Spinal cord (tissue), 10 donors: Measurements from ENCODE around the gene LTBP2. TPM values are rescaled to one million over a fixed set of nuclear protein-coding genes. Genes with fewer than 3 reads are reported as not detected.
"Not testable (repeated sequence)": the region's sequence is repeated elsewhere in the genome, so short reads cannot be mapped to it uniquely, and the experiment has no call there.

ENCODE experiments used
- DNase-seq, 6 donors: peaks; one replicate each; pipeline versions ENCODE4 v3.0.0 to v3.0.0-alpha.2; 2013 to 2015; ENCODE audit warnings: low spot score in 6 of 6, low read depth in 4 of 6
- H3K27ac ChIP-seq: one replicate; pipeline ENCODE4 v1.5.1; 2013; ENCODE audit warnings: low read depth, low read length, control low read depth
- H3K27me3 ChIP-seq: one replicate; pipeline ENCODE4 v1.6.1; 2013; ENCODE audit warnings: low read length; ENCODE audit not compliant: control insufficient read depth, insufficient read depth
- H3K36me3 ChIP-seq: one replicate; pipeline ENCODE4 v1.6.1; 2013; ENCODE audit warnings: low read length; ENCODE audit not compliant: control insufficient read depth, insufficient read depth
- H3K4me1 ChIP-seq: one replicate; pipeline ENCODE4 v1.6.1; 2013; ENCODE audit warnings: low read length; ENCODE audit not compliant: control insufficient read depth, insufficient read depth
- H3K4me3 ChIP-seq: one replicate; pipeline ENCODE4 v1.5.1; 2013; ENCODE audit warnings: low read depth, low read length, control low read depth
- H3K9me3 ChIP-seq: one replicate; pipeline ENCODE4 v1.6.1; 2013; ENCODE audit warnings: low read length; ENCODE audit not compliant: control insufficient read depth, insufficient read depth
- WGBS: methylation state at CpG from one replicate; pipeline ENCODE4 v1.1.5; 2013; ENCODE audit warnings: missing lambda C conversion rate; ENCODE audit not compliant: insufficient coverage; 5-methylcytosine and 5-hydroxymethylcytosine counted together
- polyA plus RNA-seq, 2 donors: library from polyadenylated mRNA; unstranded; fragments of 120-200 nt; gene quantifications; one replicate each; pipeline ENCODE4 v1.2.1, GENCODE V29; 2013; ENCODE audit not compliant: insufficient read length in 2 of 2
- total RNA-seq, 2 donors: library from RNA; depleted of rRNA in 1 of 2; stranded (reverse); fragments of 120-200 nt in 1 of 2; fragments of >200 nt in 1 of 2; gene quantifications; one replicate each; pipeline versions ENCODE4 v1.2.3 to v1.2.4, GENCODE V29; 2013 to 2014
- donor health status: healthy.

Gene LTBP2
- total and polyA plus RNA-seq, 4 donors: 2.2 to 23.9 (median 13.6) TPM

- Histone ChIP-seq H3K27ac (no peak overlapping the region), H3K4me3 (no peak overlapping the region), H3K36me3 (no peaks in the 10 kb centered on the region), H3K9me3 (no peaks in the 10 kb centered on the region), H3K27me3 (no peaks in the 10 kb centered on the region), H3K4me1 (no peaks in the 10 kb centered on the region)
- 93% methylated on average over 9 of the region's 11 CpGs for WGBS
- no peak for DNase-seq
Measured at GRCh38 chr14:74538411-74539391, 73.3 kb downstream of the LTBP2 start.

GRCh38 chr14:74536336-74536735 is 75.7 kb downstream of the LTBP2 start:
- not testable (repeated sequence) for H3K36me3 ChIP-seq, DNase-seq, H3K4me3 ChIP-seq, H3K27me3 ChIP-seq, H3K9me3 ChIP-seq, H3K4me1 ChIP-seq, H3K27ac ChIP-seq
- WGBS: 100% methylated on average over 2 of the region's 3 CpGs

GRCh38 chr14:74535756-74536325 is 76.2 kb downstream of the LTBP2 start:
- WGBS: 73% methylated on average over 6 of the region's 10 CpGs
- H3K36me3 ChIP-seq: no peaks in the 10 kb centered on the region

GRCh38 chr14:74533576-74533975 is 78.5 kb downstream of the LTBP2 start:
- Histone ChIP-seq H3K27ac (no peak overlapping the region), H3K27me3 (no peaks in the 10 kb centered on the region)

More at GRCh38 chr14:74535756-74536325, 76.2 kb downstream of the LTBP2 start:
- Histone ChIP-seq H3K27ac (no peak overlapping the region), H3K27me3 (no peaks in the 10 kb centered on the region), H3K4me1 (no peaks in the 10 kb centered on the region), H3K4me3 (no peak overlapping the region), H3K9me3 (no peaks in the 10 kb centered on the region)
- no peak for DNase-seq

DNA sequence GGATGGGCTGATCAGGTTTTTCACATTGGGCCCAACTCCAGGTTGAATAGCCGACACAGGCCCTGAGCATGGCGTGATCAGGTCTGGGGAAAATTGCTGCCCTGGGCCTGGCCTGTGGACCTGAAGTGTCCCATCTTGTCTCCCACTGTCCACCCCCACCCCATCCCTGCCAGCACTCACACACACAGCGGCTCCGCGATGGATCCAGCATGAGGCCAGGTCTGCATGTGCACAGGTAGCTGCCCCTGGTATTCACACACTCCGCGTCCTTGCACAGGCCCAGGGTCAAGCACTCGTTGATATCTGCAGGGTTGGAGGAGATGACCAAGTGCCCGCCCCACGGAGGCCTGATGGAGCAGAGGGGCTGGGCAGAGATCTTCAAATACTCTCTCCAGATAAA is 79.8 kb downstream of the LTBP2 start:
- Histone ChIP-seq H3K4me3 (no peak overlapping the region), H3K9me3 (no peaks in the 10 kb centered on the region), H3K27ac (no peak overlapping the region), H3K27me3 (no peaks in the 10 kb centered on the region), H3K4me1 (peaks cover 8% of the 10 kb centered on the region), H3K36me3 (no peaks in the 10 kb centered on the region)
- 92% methylated on average over 5 of the region's 10 CpGs for whole genome bisulfite sequencing
- DNase-seq: no peak

More at GRCh38 chr14:74533576-74533975, 78.5 kb downstream of the LTBP2 start:
- Histone ChIP-seq H3K9me3 (no peaks in the 10 kb centered on the region), H3K4me3 (no peak overlapping the region), H3K4me1 (no peaks in the 10 kb centered on the region), H3K36me3 (no peaks in the 10 kb centered on the region)
- DNase-seq: no peak
- 92% methylated on average over 6 of the region's 7 CpGs for WGBS

- Histone ChIP-seq H3K9me3 (no peaks in the 10 kb centered on the region), H3K4me1 (peaks cover 8% of the 10 kb centered on the region), H3K36me3 (no peaks in the 10 kb centered on the region), H3K27me3 (no peaks in the 10 kb centered on the region), H3K4me3 (no peak overlapping the region), H3K27ac (no peak overlapping the region)
- no peak for DNase-seq
- 34% methylated on average over 5 of the region's 5 CpGs for WGBS
Measured at GRCh38 chr14:74531467-74531866, 80.6 kb downstream of the LTBP2 start.

- H3K27ac ChIP-seq: no peak overlapping the region
- H3K27me3 ChIP-seq: no peaks in the 10 kb centered on the region
- no CpG with 5 or more reads among the region's 3 CpGs for WGBS
- no peaks in the 10 kb centered on the region for H3K36me3 ChIP-seq
- peaks cover 8% of the 10 kb centered on the region for H3K4me1 ChIP-seq
- H3K9me3 ChIP-seq: no peaks in the 10 kb centered on the region
- H3K4me3 ChIP-seq: no peak overlapping the region
- no peak for DNase-seq
Measured at GRCh38 chr14:74531006-74531405, 81.0 kb downstream of the LTBP2 start.

GRCh38 chr14:74528886-74529285 is 83.2 kb downstream of the LTBP2 start:
- Histone ChIP-seq H3K36me3 (no peaks in the 10 kb centered on the region), H3K9me3 (no peaks in the 10 kb centered on the region), H3K27ac (no peak overlapping the region), H3K4me3 (no peak overlapping the region), H3K27me3 (no peaks in the 10 kb centered on the region), H3K4me1 (peaks cover 13% of the 10 kb centered on the region)
- 98% methylated on average over 10 of the region's 10 CpGs for WGBS
- no peak for DNase-seq

- H3K36me3 ChIP-seq: no peaks in the 10 kb centered on the region
- no peaks in the 10 kb centered on the region for H3K9me3 ChIP-seq
- WGBS: 90% methylated on average over 13 of the region's 14 CpGs
- DNase-seq: no peak
- H3K4me3 ChIP-seq: no peak overlapping the region
- H3K27me3 ChIP-seq: no peaks in the 10 kb centered on the region
- peaks cover 13% of the 10 kb centered on the region for H3K4me1 ChIP-seq
- no peak overlapping the region for H3K27ac ChIP-seq
Measured at GRCh38 chr14:74528406-74528805, 83.6 kb downstream of the LTBP2 start.
